Measurements from ENCODE around the gene GPR75.

Gene GPR75

DNA sequence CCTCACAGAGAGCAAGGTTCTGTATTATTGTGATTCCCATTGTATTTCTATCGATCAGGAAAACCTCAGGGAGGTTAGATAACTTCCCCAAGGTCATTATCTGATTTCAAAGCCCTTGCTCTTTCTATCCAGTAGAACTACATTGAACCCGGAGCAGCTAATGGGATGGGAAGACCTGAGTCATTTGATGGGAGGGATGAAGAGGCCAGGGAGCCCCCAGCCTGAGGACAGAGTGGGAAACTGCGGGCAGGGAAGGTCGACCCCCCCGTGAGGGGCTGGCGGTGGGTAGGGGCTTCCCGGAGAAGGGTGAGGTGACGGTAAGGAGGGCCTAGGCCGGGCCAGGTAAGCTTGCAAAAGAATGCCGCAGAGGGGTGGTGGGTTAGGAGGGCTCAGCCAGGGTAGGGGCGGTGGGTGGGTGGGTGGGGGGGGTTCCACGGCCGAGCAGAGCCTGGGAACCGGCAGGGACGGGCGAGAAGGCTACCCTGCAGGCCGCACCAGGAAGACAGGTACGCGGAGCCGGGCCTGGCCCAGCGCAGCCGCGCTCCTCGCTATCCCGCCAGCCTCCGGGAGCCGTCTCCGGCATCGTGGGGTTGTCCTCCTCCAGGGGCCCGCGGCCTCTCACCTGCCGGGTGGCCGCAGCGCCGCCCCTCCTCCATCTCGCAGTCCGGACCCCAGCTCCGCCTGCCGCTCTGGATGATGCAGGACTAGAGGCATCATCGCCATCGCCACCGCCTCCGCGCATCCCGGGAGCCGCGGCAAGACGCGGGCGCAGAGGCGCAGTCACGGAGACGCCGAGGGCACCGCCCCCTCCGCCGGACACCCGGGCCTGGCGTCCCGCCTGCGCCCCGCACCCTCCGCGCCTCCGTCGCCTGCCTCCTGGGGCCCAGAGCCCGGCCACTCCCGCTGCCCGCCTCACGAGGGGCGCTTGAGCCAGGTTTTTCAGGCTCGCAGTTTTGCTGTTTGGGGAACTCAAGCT lies at the start of gene GPR75:
Gene GPR75, minus strand, starts transcription at position 762 of the 976 bp plus-strand sequence. CDS start 5,211 bp downstream, outside the sequence.
- no peak for DNase-seq (ENCODE audit: low read depth in 2 of 2)

- no peak for DNase-seq (ENCODE audit: low read depth in 2 of 2)
Measured at GRCh38 chr2:53907582-53907981, 47.8 kb upstream of the GPR75 start.

- DNase-seq (ENCODE audit: low read depth in 2 of 2), result no peak
Measured at GRCh38 chr2:53905396-53905795, 45.6 kb upstream of the GPR75 start.

DNA sequence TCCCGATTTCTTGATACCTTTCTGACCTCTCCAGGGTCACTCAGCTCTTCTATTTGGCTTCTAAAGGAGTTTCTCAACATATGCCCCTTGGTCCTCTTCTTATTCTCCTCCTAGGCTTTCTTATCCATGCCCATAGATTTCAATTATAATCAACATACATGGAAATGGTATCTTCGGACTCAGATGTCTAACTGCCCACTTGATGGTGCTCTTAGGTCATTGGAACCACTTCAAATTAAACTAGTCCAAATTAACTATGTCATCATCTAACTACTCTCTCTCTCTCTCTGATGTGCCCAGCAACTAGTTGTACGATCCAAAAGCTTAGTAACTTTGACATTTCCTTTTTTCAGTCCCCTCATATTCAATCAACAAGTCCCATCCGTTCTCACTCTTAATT lies 43.2 kb upstream of the GPR75 start:
- no peak for DNase-seq (ENCODE audit: low read depth in 2 of 2)

- DNase-seq (ENCODE audit: low read depth in 2 of 2), result no peak
Measured at GRCh38 chr2:53901192-53901591, 41.4 kb upstream of the GPR75 start.

GRCh38 chr2:53896864-53897263 lies 37.1 kb upstream of the GPR75 start:
- DNase-seq (ENCODE audit: low read depth in 2 of 2), result no peak

GRCh38 chr2:53886406-53887280 lies 26.9 kb upstream of the GPR75 start:
- DNase-seq (ENCODE audit: low read depth in 2 of 2), result no peak

- DNase-seq (ENCODE audit: low read depth in 2 of 2), result no peak
Measured at GRCh38 chr2:53884883-53885282, 25.1 kb upstream of the GPR75 start.

DNA sequence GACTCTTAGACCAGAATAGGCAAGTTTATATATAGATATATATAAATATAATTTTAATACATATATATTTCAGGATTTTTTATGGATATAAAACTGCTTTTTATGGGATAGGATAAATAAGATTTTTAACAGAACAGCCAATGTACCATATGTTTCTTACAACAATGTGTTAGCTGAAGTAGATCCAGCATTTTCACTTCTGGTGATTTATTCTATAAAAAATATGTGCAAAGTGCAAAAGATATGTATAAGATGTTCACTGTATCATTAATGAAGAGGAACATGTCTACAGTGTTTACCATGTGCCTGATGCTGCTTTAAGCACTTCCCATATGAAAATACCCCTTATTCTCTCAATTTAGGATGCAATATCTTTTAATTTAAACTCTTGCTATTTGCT lies 22.2 kb upstream of the GPR75 start:
- DNase-seq (ENCODE audit: low read depth in 2 of 2), result no peak

DNA sequence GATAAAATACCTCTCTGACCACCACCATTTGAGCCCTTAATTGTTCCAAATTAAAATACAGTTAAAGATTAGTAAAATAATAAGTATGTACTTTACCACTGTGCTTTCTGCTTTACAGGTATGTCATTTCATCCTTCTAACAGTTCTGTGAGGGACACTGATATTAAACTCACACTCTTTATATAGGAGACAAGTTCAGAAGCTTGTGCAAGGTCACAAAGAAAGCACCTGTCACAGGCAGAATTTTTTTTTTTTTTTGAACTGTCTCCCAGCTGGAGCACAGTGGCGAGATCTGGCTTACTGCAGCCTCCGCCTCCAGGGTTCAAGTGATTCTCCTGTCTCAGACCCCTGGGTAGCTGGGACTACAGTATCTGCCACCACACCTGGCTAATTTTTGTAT lies 21.6 kb upstream of the GPR75 start:
- no peak for DNase-seq (ENCODE audit: low read depth in 2 of 2)

DNA sequence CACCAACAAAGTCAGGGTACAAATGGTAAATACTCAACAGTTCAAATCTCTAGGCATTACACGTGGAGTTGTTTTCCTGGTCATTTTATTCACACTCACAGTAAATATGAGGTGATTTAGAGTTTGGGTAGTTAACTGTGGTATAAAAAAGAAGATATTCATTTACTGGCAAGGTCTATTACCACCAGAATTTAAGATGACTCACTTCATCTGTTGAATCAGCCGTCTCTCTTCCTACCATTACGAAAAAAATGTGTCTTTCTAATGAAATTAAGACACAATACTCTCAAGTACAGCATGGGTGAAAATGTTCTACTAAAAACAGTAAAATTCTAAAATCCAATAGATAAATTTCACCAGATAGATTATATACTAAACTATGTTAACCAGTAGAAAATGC lies 21.0 kb upstream of the GPR75 start:
- no peak for DNase-seq (ENCODE audit: low read depth in 2 of 2)

GRCh38 chr2:53877556-53877955 lies 17.8 kb upstream of the GPR75 start:
- no peak for DNase-seq (ENCODE audit: low read depth in 2 of 2)

GRCh38 chr2:53877112-53877511 lies 17.3 kb upstream of the GPR75 start:
- DNase-seq (ENCODE audit: low read depth in 2 of 2), result no peak

- DNase-seq (ENCODE audit: low read depth in 2 of 2), result no peak
Measured at GRCh38 chr2:53874401-53874950, 14.7 kb upstream of the GPR75 start.

DNA sequence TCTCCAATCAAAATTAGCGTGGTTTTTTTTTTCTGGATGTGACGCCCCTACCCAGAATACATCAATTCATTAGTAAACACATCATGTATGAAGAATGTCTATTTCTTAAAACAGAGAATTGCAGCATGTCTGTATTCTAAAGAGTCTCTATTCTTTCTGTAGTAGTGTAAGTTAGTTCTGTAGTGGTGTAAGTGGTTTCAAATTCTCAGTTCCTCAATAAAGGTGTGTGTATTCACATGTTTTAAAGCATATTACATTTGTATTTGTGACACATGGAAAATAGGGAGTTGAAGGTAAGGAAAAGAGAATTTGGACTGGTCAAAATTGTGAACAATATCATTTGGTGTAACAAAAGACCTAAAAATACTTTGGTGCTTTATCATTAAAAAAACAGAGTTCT lies 8.0 kb upstream of the GPR75 start:
- DNase-seq (ENCODE audit: low read depth in 2 of 2), result no peak

- no peak for DNase-seq (ENCODE audit: low read depth in 2 of 2)
Measured at GRCh38 chr2:53867169-53867568, 7.4 kb upstream of the GPR75 start.

DNA sequence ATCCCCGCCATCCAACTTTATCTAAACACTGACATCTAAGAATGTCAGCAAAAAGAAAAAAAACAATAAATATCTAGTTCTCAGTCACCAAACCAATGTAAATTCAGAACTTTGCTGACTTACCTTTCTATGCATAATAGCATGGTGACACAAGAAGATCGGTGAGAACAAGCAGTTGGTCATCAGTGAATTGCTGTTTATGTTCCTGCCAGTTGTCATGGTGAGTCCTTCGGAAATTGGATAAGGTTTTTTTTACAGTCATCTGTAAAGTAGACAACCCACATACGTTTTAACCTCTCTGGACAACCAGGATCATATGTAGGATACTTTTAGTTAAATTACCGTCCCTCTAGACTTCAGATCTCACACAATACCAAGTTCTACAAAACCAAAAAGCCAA lies 6.2 kb upstream of the GPR75 start:
- no peak for DNase-seq (ENCODE audit: low read depth in 2 of 2)

DNA sequence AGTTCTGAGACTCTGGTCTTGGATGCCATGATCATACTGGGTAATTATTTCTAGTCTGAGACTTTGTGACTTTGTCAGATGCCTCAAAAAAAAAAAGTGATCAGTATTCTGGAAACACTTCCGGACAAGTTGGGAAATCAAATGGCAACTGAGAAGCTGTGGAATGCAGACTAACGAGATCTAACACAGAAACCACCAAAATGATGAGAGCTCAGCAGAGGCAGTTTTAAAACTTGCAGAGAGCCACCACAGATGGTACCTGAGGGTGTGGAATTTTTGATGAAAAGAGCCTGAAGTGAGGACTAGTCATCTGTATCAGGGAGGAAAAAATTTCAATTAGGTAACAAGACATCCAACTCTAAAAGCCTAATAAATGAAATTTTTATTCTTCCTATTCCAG lies 5.5 kb upstream of the GPR75 start:
- no peak for DNase-seq (ENCODE audit: low read depth in 2 of 2)

- no peak for DNase-seq (ENCODE audit: low read depth in 2 of 2)
Measured at GRCh38 chr2:53863538-53864227, 3.9 kb upstream of the GPR75 start.

DNA sequence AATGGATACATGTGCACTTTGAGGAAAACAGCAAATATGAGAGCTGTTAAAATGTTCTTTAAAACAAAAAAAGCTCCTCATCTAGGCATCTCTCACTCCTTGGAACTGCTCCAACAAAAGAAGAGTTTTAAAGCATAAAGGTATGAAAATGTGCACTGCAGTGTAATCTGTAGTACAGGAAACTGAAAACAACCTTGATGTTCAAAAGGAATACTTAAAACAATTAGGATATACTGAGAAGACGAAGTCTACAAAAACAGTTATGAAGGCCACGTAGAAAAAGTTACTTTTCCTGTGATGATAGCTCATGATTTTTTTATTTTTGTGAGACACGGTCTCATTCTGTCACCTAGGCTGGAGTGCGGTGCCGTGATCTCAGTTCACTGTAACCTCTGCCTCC lies 2.1 kb upstream of the GPR75 start:
- no peak for DNase-seq (ENCODE audit: low read depth in 2 of 2)

DNA sequence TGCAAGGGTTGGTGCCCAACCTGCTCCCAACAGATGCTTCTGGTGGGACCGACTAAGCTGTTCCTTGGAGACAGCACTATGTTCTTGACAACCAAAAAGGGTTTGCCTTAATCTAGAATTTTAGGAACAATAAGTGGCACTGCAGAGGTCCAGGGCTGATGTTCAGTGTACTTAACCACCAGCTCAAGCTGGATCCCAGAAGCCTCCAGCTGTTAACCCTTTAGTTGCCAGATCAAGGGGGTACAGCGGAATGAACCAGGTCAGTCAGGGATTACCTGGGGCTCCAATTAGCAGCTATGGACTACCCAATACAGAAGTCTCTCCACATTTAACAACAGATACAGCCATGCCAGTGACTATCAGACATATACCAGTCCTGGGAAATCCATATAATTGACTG lies 3.5 kb downstream of the GPR75 start:
- DNase-seq (ENCODE audit: low read depth in 2 of 2), result no peak

GRCh38 chr2:53854678-53855077 lies 5.1 kb downstream of the GPR75 start:
- DNase-seq (ENCODE audit: low read depth in 2 of 2), result no peak
